ENCODE results near the gene OSM. TPM values are rescaled to one million over a fixed set of nuclear protein-coding genes. Genes with fewer than 3 reads are reported as not detected.
A peak's percentile ranks its signal among the peaks of the same experiment; 100 is the strongest.

Gene OSM
- total RNA-seq, 6 donors from 2014 or later: 0.98 to 11.7 (median 5.1) TPM

- DNase-seq (no peak), ATAC-seq (ENCODE audit: low FRiP score in 2 of 2) (no peak)
- WGBS, 2 donors: 94% methylated on average over 11 of the region's 11 CpGs; no CpG with 5 or more reads in 1 of the 2 donors
- Histone ChIP-seq H3K27me3 (no peaks in the 10 kb centered on the region), H3K4me1 (peaks cover 50 to 70% (median 60%) of the 10 kb centered on the region in 4 donors), H3K4me3 (no peak overlapping the region), H3K27ac (peak overlapping the region in 3 of 4 donors; percentile 51 to 90 (median 83)), H3K36me3 (peaks cover 28 to 81% (median 66%) of the 10 kb centered on the region in 4 donors), H3K9me3 (no peaks in the 10 kb centered on the region)
- TF ChIP-seq POLR2A (IDR thresholded peaks at IDR 0.05) (no peak), POLR2AphosphoS5 (IDR thresholded peaks at IDR 0.05) (no peak), EP300 (IDR thresholded peaks at IDR 0.05) (no peak)
- TF ChIP-seq, protein P1, sequence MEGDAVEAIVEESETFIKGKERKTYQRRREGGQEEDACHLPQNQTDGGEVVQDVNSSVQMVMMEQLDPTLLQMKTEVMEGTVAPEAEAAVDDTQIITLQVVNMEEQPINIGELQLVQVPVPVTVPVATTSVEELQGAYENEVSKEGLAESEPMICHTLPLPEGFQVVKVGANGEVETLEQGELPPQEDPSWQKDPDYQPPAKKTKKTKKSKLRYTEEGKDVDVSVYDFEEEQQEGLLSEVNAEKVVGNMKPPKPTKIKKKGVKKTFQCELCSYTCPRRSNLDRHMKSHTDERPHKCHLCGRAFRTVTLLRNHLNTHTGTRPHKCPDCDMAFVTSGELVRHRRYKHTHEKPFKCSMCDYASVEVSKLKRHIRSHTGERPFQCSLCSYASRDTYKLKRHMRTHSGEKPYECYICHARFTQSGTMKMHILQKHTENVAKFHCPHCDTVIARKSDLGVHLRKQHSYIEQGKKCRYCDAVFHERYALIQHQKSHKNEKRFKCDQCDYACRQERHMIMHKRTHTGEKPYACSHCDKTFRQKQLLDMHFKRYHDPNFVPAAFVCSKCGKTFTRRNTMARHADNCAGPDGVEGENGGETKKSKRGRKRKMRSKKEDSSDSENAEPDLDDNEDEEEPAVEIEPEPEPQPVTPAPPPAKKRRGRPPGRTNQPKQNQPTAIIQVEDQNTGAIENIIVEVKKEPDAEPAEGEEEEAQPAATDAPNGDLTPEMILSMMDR (IDR thresholded peaks at IDR 0.05): no peak
Observed at GRCh38 chr22:30294830-30295229, 28.2 kb upstream of the OSM start.

DNA sequence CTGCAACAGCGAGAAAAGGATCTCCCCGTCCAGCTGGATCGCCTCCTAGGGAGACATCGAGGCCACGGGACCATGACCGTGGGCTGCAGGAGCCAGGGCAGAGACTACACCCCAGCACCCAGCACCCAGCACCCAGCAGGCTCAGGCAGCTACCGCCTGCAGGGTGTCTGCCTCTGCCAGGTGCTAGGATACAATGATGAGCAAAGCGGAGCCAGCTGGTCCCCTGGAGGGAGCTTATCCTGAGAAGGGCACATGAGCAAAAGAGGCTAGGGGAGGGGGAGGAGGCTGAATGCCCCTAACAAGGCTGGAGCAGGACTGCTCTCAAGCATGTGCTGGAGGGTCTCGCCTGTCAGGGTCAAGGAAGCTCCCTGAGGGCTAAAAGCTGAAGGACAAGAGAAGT, 27.4 kb upstream of the OSM start:
- DNase-seq: no peak
- peak overlapping the region in 3 of 4 donors; percentile 51 to 99 (median 90) for H3K27ac ChIP-seq
- H3K36me3 ChIP-seq: peaks cover 26 to 73% (median 61%) of the 10 kb centered on the region in 4 donors

GRCh38 chr22:30293026-30293425, 26.4 kb upstream of the OSM start:
- TF ChIP-seq EP300 (IDR thresholded peaks at IDR 0.05) (no peak), POLR2A (IDR thresholded peaks at IDR 0.05) (no peak)
- Histone ChIP-seq H3K4me1 (peaks cover 50 to 65% (median 55%) of the 10 kb centered on the region in 4 donors), H3K4me3 (no peak overlapping the region), H3K9me3 (no peaks in the 10 kb centered on the region), H3K36me3 (peaks cover 25 to 63% (median 55%) of the 10 kb centered on the region in 4 donors), H3K27me3 (no peaks in the 10 kb centered on the region), H3K27ac (peak overlapping the region; percentile 94 to 99 (median 96))
- WGBS, 2 donors: 95 to 98% methylated on average over 6 to 7 of the region's 7 CpGs
- no peak for DNase-seq
- ATAC-seq (ENCODE audit: low FRiP score in 2 of 2): no peak

More for the DNA sequence above, 27.4 kb upstream of the OSM start:
- no peak for TF ChIP-seq EP300 (IDR thresholded peaks at IDR 0.05)
- TF ChIP-seq, protein P1 (IDR thresholded peaks at IDR 0.05): no peak
- Histone ChIP-seq H3K27me3 (no peaks in the 10 kb centered on the region), H3K4me1 (peaks cover 47 to 65% (median 55%) of the 10 kb centered on the region in 4 donors), H3K4me3 (no peak overlapping the region), H3K9me3 (no peaks in the 10 kb centered on the region)
- 95 to 100% methylated on average over 3 to 9 of the region's 9 CpGs for WGBS, 2 donors
- ATAC-seq (ENCODE audit: low FRiP score in 2 of 2): no peak

DNA sequence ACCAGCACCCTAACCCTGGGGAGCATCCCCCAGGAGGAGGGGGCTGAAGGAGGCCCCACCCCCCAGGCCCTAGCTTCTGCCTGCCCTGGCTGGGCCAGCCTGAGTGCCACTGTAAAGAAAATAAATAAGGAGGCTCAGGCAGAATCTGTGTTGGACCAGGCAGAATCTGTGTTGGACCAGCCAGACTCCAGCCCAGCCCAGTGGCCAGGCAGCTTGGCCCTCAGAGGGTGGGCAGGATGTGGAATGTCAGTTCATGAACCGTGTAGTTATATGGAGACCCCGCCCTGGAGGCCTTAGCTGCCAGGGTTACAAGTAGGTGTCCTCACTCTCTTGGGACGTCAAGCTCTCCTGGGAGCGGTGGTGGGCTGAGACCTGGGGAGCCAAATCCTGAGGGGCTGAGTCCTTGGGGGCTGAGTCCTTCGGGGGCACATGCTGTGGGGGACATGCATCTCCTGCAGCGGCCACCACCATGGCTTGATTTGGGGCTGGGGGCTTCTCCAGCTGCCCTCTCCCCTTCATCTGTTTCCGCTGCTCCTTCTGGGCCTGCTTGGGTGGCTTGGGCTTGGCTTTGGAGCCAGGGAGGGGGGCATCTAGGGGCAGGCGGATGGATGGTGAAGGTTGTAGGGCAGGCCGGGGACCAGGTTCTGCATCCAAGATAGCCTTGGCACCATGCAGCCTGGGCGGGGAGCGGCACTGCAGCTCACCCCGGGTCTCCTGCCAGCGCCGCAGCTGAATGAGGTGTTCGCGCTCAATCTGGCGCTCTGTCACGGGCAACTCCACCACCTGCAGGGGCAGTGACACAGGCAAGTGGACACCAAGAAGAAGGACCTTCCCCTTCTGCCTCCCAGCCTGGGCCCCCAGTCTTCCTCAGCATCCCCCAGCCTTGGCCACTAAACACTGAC, 25.7 kb upstream of the OSM start:
- Histone ChIP-seq H3K27me3 (no peaks in the 10 kb centered on the region), H3K9me3 (no peaks in the 10 kb centered on the region), H3K4me3 (no peak overlapping the region), H3K4me1 (peaks cover 47 to 65% (median 53%) of the 10 kb centered on the region in 4 donors), H3K27ac (peak overlapping the region; percentile 94 to 99 (median 96)), H3K36me3 (peaks cover 25 to 56% (median 48%) of the 10 kb centered on the region in 4 donors)
- WGBS, 2 donors: 87 to 91% methylated on average over 13 to 18 of the region's 18 CpGs
- DNase-seq: no peak
- no peak for ATAC-seq (ENCODE audit: low FRiP score in 2 of 2)
- TF ChIP-seq, protein P1 (IDR thresholded peaks at IDR 0.05): no peak
- TF ChIP-seq POLR2A (IDR thresholded peaks at IDR 0.05) (no peak), POLR2AphosphoS5 (IDR thresholded peaks at IDR 0.05) (no peak), EP300 (IDR thresholded peaks at IDR 0.05) (no peak)

DNA sequence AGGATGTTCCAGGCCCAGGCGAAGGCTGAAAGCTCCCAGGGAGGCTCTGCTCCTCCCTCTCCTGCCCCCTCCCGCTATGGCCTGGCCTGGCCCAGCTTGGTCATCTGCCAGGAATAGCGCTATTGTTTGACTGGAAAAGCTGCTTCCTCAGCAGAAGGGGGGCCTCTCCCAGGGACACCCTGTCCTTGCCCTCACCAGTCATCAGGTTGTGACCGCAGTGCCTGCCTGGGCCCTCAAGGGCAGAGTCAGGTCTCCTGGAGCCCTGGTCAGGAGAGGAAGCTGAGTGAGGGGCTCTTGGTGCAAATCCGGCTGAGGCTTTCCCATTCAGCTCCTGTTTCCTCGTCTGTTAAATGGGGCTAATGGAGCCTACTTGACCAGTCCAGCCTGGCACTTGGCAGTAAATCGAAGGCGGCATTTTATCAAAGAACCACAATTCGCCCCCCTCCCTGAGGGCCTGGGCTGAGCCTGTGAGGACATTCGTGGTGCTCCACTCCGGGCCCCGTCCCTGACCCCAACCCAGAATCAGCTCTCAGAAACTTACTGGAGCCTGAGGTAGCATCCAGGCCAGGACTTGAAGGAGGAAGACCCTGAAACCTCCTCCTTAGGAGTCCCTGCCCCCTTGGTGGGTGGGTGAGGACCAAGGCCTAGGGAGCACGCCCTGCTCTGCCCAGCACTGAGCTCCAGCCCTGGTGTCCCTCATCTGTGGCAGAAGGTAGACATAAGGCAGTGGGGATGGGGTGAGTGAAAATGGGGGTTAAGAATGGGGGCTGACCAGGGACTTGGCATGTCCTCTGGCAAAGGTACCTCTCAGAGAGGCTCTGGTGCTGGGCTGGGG, 24.6 kb upstream of the OSM start:
- H3K4me3 ChIP-seq: no peak overlapping the region
- TF ChIP-seq, protein P1 (IDR thresholded peaks at IDR 0.05): peak in 3 of 6 experiments; percentile 15 to 26 (median 24)
- peak; percentile 99 for TF ChIP-seq POLR2AphosphoS5 (IDR thresholded peaks at IDR 0.05)
- TF ChIP-seq POLR2A (IDR thresholded peaks at IDR 0.05): peak in 1 of 4 donors; percentile 65
- TF ChIP-seq EP300 (IDR thresholded peaks at IDR 0.05): peak; percentile 93 to 100 (median 98)
- H3K9me3 ChIP-seq: no peaks in the 10 kb centered on the region
- peaks cover 43 to 59% (median 46%) of the 10 kb centered on the region in 4 donors for H3K4me1 ChIP-seq
- peak overlapping the region; percentile 94 to 99 (median 96) for H3K27ac ChIP-seq
- no peaks in the 10 kb centered on the region for H3K27me3 ChIP-seq
- peaks cover 25 to 47% (median 42%) of the 10 kb centered on the region in 4 donors for H3K36me3 ChIP-seq
- WGBS, 2 donors: 43 to 53% methylated on average over 8 to 13 of the region's 13 CpGs
- peak in 1 of 2 donors; percentile 94 for DNase-seq
- ATAC-seq (ENCODE audit: low FRiP score in 2 of 2): peak; percentile 8 to 71
